HCT116 (cell line): Measurements from ENCODE around the gene NUFIP2. TPM values are rescaled to one million over a fixed set of nuclear protein-coding genes. Genes with fewer than 3 reads are reported as not detected.

Experiments
- ATAC-seq: fragments of 200-7000 bp; cut with Tn5 transposase; 2 replicates; pipeline ENCODE4 v1.9.1; 2020; ENCODE audit warnings: mild to moderate bottlenecking, moderate library complexity
- BruUV-seq: library from RNA; stranded (reverse); fragments of 400-500 nt; replicated peaks from 2 replicates; lab custom pipeline; 2021; lab: Mats Ljungman, UMichigan
- CTCF ChIA-PET: fragments of 300-600 bp; sonication (Branson Sonifier 250); formaldehyde crosslinking; loops from one replicate; lab custom pipeline; 2021; ENCODE audit warnings: antibody characterized with exemption; lab: Charles Lee
- POLR2A ChIA-PET: fragments of 300-600, 350-600 bp; sonication (Branson Sonifier 250); formaldehyde crosslinking; loops from one replicate; lab custom pipeline; 2021; ENCODE audit warnings: antibody characterized with exemption; lab: Charles Lee
- RAD21 ChIA-PET, 2 experiments: fragments of 300-600 bp; sonication (Branson Sonifier 250); formaldehyde crosslinking; loops; one replicate each; lab custom pipeline; 2023; ENCODE audit warnings: low total read pairs in 2 of 2; ENCODE audit not compliant: uncharacterized antibody in 2 of 2, unreplicated experiment in 2 of 2, low non-redundant PET in 1 of 2; lab: Charles Lee
- DNase-seq: peaks from one replicate; pipeline ENCODE4 v3.0.0-alpha.2; 2010; ENCODE audit warnings: low read depth, low spot score
- H2AFZ ChIP-seq: fragments of 200-600 bp; shearing (Covaris generic), sonication (generic); 2 replicates; pipeline ENCODE4 v1.6.1; 2017; ENCODE audit warnings: low read depth, mixed run types, mixed read lengths, antibody characterized with exemption, low read length; ENCODE audit not compliant: poor library complexity, severe bottlenecking
- H3K27ac ChIP-seq: 2 replicates; pipeline ENCODE4 v1.5.1; 2012; ENCODE audit warnings: low read depth, low read length
- H3K27me3 ChIP-seq: fragments of 200-600 bp; sonication (generic); 2 replicates; pipeline ENCODE4 v1.6.1; 2016; ENCODE audit warnings: mixed run types, low read length, mixed read lengths; ENCODE audit not compliant: insufficient read depth
- H3K36me3 ChIP-seq, 2 experiments: fragments of 200-500 bp in 1 of 2; fragments of 200-600 bp in 1 of 2; sonication (Bioruptor generic) in 1 of 2; sonication (generic) in 1 of 2; 2 replicates each; pipeline versions ENCODE4 v1.5.1 to v1.6.1; 2014 to 2016; ENCODE audit warnings: low read length in 2 of 2, inconsistent platforms in 1 of 2, mixed read lengths in 1 of 2, mixed run types in 1 of 2; ENCODE audit not compliant: insufficient read depth in 2 of 2, control insufficient read depth in 1 of 2
- H3K4me1 ChIP-seq, 2 experiments: fragments of 200-600 bp in 1 of 2; sonication (generic) in 1 of 2; 2 replicates each; pipeline versions ENCODE4 v1.5.1 to v1.6.1; 2012 to 2017; ENCODE audit warnings: low read length in 2 of 2, inconsistent platforms in 1 of 2, mild to moderate bottlenecking in 1 of 2, mixed read lengths in 1 of 2, mixed run types in 1 of 2, moderate library complexity in 1 of 2; ENCODE audit not compliant: insufficient read depth in 2 of 2, control insufficient read depth in 1 of 2
- H3K4me2 ChIP-seq: fragments of 200-600 bp; sonication (generic); 2 replicates; pipeline ENCODE4 v1.6.1; 2017; ENCODE audit warnings: mixed run types, low read length, mixed read lengths
- H3K4me3 ChIP-seq, 2 experiments: fragments of 200-600 bp in 1 of 2; sonication (generic) in 1 of 2; replicated peaks in 1 of 2; 2 replicates each; pipeline ENCODE4 v1.5.1; 2011 to 2016; ENCODE audit warnings: low read length in 2 of 2, control low read depth in 1 of 2, low read depth in 1 of 2, mild to moderate bottlenecking in 1 of 2, mixed read lengths in 1 of 2, mixed run types in 1 of 2
- H3K79me2 ChIP-seq: fragments of 200-600 bp; sonication (generic); 2 replicates; pipeline ENCODE4 v1.6.1; 2017; ENCODE audit warnings: mild to moderate bottlenecking, mixed run types, low read length, moderate library complexity, mixed read lengths; ENCODE audit not compliant: insufficient read depth
- H3K9ac ChIP-seq: fragments of 200-600 bp; sonication (generic); 2 replicates; pipeline ENCODE4 v1.6.1; 2016; ENCODE audit warnings: low read length, mixed read lengths
- H3K9me2 ChIP-seq: fragments of 200-600 bp; sonication (generic), shearing (Covaris generic); 2 replicates; pipeline ENCODE4 v1.6.1; 2017; ENCODE audit warnings: mixed run types, mild to moderate bottlenecking, moderate library complexity; ENCODE audit not compliant: insufficient read depth
- H3K9me3 ChIP-seq, 2 experiments: fragments of 200-500 bp in 1 of 2; fragments of 200-600 bp in 1 of 2; sonication (Bioruptor generic) in 1 of 2; sonication (generic) in 1 of 2; 2 replicates each; pipeline ENCODE4 v1.6.1; 2014 to 2017; ENCODE audit warnings: low read length in 2 of 2, mixed read lengths in 2 of 2, inconsistent platforms in 1 of 2, low read depth in 1 of 2, mild to moderate bottlenecking in 1 of 2, mixed run types in 1 of 2, moderate library complexity in 1 of 2; ENCODE audit not compliant: control insufficient read depth in 1 of 2, insufficient read depth in 1 of 2
- H4K20me1 ChIP-seq: fragments of 200-600 bp; sonication (generic), shearing (Covaris generic); 2 replicates; pipeline ENCODE4 v1.6.1; 2017; ENCODE audit warnings: mixed run types, mild to moderate bottlenecking, moderate library complexity; ENCODE audit not compliant: insufficient read depth
- EGR1 ChIP-seq: IDR thresholded peaks from 2 replicates; pipeline ENCODE4 v1.6.1; 2012; ENCODE audit warnings: low read depth
- ELF1 ChIP-seq: IDR thresholded peaks from 2 replicates; pipeline ENCODE4 v1.6.1; 2012; ENCODE audit warnings: low read depth, borderline replicate concordance
- EZH2 ChIP-seq: fragments of 200-600 bp; sonication (generic); IDR thresholded peaks from 2 replicates; pipeline ENCODE4 v1.6.1; 2017; ENCODE audit warnings: antibody characterized with exemption, mixed run types
- FOSL1 ChIP-seq: IDR thresholded peaks from 2 replicates; pipeline ENCODE4 v1.6.1; 2012; ENCODE audit warnings: low read depth
- JUND ChIP-seq: IDR thresholded peaks from 2 replicates; pipeline ENCODE4 v1.6.1; 2012
- POLR2A ChIP-seq: IDR thresholded peaks from 2 replicates; pipeline ENCODE4 v1.7.0; 2011; ENCODE audit warnings: borderline replicate concordance; ENCODE audit not compliant: insufficient read depth, insufficient read length; ENCODE audit errors: extremely low read depth
- POLR2AphosphoS5 ChIP-seq: IDR thresholded peaks from 2 replicates; pipeline ENCODE4 v1.6.1; 2011; ENCODE audit warnings: mild to moderate bottlenecking, low read depth, low read length, moderate library complexity
- RAD21 ChIP-seq: IDR thresholded peaks from 2 replicates; pipeline ENCODE4 v1.6.1; 2012; ENCODE audit warnings: low read depth, mild to moderate bottlenecking
- SIN3A ChIP-seq: IDR thresholded peaks from 2 replicates; pipeline ENCODE4 v1.6.1; 2012; ENCODE audit warnings: low read depth
- SP1 ChIP-seq: IDR thresholded peaks from 2 replicates; pipeline ENCODE4 v1.6.1; 2012; ENCODE audit warnings: low read depth
- SRF ChIP-seq: IDR thresholded peaks from 2 replicates; pipeline ENCODE4 v1.6.1; 2012; ENCODE audit warnings: low read depth
- TCF7L2 ChIP-seq: IDR thresholded peaks from 2 replicates; pipeline ENCODE4 v1.7.0; 2011; ENCODE audit warnings: borderline replicate concordance, inconsistent platforms; ENCODE audit not compliant: insufficient read depth, insufficient read length; ENCODE audit errors: extremely low read depth
- YY1 ChIP-seq: IDR thresholded peaks from 2 replicates; pipeline ENCODE4 v1.6.1; 2011; ENCODE audit warnings: low read length, low read depth, moderate library complexity, mild to moderate bottlenecking; ENCODE audit not compliant: insufficient replicate concordance; ENCODE audit errors: extremely low read depth
- ZFX ChIP-seq: fragments of 450-650 bp; IDR thresholded peaks from 2 replicates; pipeline ENCODE4 v1.6.1; 2017
- ZNF274 ChIP-seq: fragments of 200-500 bp; sonication (Bioruptor generic); IDR thresholded peaks from 2 replicates; pipeline ENCODE4 v1.6.1; 2014; ENCODE audit warnings: mild to moderate bottlenecking, low read depth, low read length, inconsistent platforms
- intact Hi-C: fragments of 100-400 bp; cut with micrococcal nuclease; formaldehyde crosslinking; loops from 2 replicates; pipeline ENCODE4 v1.10.0; 2022
- total RNA-seq: library from RNA; stranded (reverse); gene quantifications from one replicate; pipeline ENCODE4 v1.2.1, GENCODE V29; 2021; ENCODE audit not compliant: unreplicated experiment
- TF ChIP-seq, protein P1 (sequence below): IDR thresholded peaks from 2 replicates; pipeline ENCODE4 v1.6.1; 2011; ENCODE audit warnings: mild to moderate bottlenecking, low read length, moderate library complexity; ENCODE audit not compliant: insufficient replicate concordance; ENCODE audit errors: extremely low read depth
- TF ChIP-seq, protein P2 (sequence below): IDR thresholded peaks from 2 replicates; pipeline ENCODE4 v1.6.1; 2012
- TF ChIP-seq, protein P3 (sequence below): IDR thresholded peaks from 2 replicates; pipeline ENCODE4 v1.6.1; 2012; ENCODE audit warnings: low read depth

The NUFIP2 gene
- total RNA-seq, 1 experiment from 2014 or later: 66.5 TPM

DNA sequence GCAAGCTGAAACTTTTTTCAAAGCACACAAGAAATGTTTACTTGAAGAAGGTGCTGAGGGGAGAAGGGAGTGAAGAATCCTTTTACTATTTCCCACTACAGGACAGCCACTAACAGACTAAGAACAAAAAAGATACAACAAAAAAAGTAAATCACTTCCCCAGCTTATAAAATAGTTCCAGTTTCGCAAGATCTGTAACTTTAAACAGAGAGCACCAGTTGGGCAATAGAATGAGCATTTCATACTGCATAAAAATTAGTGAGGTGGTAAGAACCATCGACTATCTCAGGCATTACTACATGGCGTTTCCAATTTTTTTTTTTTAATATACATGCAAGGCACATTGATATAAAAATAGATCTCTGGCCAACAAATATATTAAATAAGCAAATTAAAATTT lies 36.2 kb downstream of the NUFIP2 start:
- POLR2A ChIA-PET: interaction anchor here (1.3 to 2.2 kb wide), 2 partner anchors 36 to 79 kb away, joined by 5 read pairs; partner anchors contain the start of gene NUFIP2
- Histone ChIP-seq H3K27me3 (no peaks in the 10 kb centered on the region), H4K20me1 (peaks cover 66% of the 10 kb centered on the region; the same call in 1 of the 2 replicates), H3K9me3 (no peaks in the 10 kb centered on the region), H3K9ac (no peak overlapping the region), H3K4me3 (no peak overlapping the region), H3K36me3 (peaks cover 33 to 39% of the 10 kb centered on the region in 2 experiments; a peak in 3 of 4 replicates), H3K79me2 (peaks cover 99% of the 10 kb centered on the region), H3K4me1 (no peaks in the 10 kb centered on the region), H2AFZ (no peak overlapping the region), H3K9me2 (no peaks in the 10 kb centered on the region), H3K4me2 (no peak overlapping the region), H3K27ac (no peak overlapping the region)
- intact Hi-C loops: no loop called here
- no peak for ATAC-seq
- CTCF ChIA-PET: interaction anchor here (1.4 to 2.7 kb wide), 3 partner anchors 33 to 134 kb away, joined by 3 to 8 read pairs (median 4); no protein-coding TSS in a partner anchor
- no peak for DNase-seq
- TF ChIP-seq JUND: no peak
- no peak for TF ChIP-seq ELF1
- no peak for TF ChIP-seq SIN3A
- no peak for TF ChIP-seq SP1
- no peak for TF ChIP-seq ZFX
- no peak for TF ChIP-seq FOSL1
- TF ChIP-seq, protein P1, sequence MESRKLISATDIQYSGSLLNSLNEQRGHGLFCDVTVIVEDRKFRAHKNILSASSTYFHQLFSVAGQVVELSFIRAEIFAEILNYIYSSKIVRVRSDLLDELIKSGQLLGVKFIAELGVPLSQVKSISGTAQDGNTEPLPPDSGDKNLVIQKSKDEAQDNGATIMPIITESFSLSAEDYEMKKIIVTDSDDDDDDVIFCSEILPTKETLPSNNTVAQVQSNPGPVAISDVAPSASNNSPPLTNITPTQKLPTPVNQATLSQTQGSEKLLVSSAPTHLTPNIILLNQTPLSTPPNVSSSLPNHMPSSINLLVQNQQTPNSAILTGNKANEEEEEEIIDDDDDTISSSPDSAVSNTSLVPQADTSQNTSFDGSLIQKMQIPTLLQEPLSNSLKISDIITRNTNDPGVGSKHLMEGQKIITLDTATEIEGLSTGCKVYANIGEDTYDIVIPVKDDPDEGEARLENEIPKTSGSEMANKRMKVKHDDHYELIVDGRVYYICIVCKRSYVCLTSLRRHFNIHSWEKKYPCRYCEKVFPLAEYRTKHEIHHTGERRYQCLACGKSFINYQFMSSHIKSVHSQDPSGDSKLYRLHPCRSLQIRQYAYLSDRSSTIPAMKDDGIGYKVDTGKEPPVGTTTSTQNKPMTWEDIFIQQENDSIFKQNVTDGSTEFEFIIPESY: no peak
- TF ChIP-seq ZNF274: no peak
- TF ChIP-seq, protein P2, sequence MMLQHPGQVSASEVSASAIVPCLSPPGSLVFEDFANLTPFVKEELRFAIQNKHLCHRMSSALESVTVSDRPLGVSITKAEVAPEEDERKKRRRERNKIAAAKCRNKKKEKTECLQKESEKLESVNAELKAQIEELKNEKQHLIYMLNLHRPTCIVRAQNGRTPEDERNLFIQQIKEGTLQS: no peak
- no peak for TF ChIP-seq RAD21
- TF ChIP-seq, protein P3, sequence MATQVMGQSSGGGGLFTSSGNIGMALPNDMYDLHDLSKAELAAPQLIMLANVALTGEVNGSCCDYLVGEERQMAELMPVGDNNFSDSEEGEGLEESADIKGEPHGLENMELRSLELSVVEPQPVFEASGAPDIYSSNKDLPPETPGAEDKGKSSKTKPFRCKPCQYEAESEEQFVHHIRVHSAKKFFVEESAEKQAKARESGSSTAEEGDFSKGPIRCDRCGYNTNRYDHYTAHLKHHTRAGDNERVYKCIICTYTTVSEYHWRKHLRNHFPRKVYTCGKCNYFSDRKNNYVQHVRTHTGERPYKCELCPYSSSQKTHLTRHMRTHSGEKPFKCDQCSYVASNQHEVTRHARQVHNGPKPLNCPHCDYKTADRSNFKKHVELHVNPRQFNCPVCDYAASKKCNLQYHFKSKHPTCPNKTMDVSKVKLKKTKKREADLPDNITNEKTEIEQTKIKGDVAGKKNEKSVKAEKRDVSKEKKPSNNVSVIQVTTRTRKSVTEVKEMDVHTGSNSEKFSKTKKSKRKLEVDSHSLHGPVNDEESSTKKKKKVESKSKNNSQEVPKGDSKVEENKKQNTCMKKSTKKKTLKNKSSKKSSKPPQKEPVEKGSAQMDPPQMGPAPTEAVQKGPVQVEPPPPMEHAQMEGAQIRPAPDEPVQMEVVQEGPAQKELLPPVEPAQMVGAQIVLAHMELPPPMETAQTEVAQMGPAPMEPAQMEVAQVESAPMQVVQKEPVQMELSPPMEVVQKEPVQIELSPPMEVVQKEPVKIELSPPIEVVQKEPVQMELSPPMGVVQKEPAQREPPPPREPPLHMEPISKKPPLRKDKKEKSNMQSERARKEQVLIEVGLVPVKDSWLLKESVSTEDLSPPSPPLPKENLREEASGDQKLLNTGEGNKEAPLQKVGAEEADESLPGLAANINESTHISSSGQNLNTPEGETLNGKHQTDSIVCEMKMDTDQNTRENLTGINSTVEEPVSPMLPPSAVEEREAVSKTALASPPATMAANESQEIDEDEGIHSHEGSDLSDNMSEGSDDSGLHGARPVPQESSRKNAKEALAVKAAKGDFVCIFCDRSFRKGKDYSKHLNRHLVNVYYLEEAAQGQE: no peak
- TF ChIP-seq EZH2: no peak
- TF ChIP-seq POLR2AphosphoS5: no peak
- no peak for TF ChIP-seq YY1
- TF ChIP-seq EGR1: no peak
- no peak for TF ChIP-seq POLR2A
- no peak for TF ChIP-seq SRF
- TF ChIP-seq TCF7L2: no peak
- BruUV-seq: no TSS peak
- RAD21 ChIA-PET: no interaction called here
